ENCODE results near the gene SYT15. TPM values are rescaled to one million over a fixed set of nuclear protein-coding genes. Genes with fewer than 3 reads are reported as not detected.

SYT15 gene
- polyA plus RNA-seq, 1 of the 3 experiments (the other 2 are of a cell fraction): 0.07 TPM

DNA sequence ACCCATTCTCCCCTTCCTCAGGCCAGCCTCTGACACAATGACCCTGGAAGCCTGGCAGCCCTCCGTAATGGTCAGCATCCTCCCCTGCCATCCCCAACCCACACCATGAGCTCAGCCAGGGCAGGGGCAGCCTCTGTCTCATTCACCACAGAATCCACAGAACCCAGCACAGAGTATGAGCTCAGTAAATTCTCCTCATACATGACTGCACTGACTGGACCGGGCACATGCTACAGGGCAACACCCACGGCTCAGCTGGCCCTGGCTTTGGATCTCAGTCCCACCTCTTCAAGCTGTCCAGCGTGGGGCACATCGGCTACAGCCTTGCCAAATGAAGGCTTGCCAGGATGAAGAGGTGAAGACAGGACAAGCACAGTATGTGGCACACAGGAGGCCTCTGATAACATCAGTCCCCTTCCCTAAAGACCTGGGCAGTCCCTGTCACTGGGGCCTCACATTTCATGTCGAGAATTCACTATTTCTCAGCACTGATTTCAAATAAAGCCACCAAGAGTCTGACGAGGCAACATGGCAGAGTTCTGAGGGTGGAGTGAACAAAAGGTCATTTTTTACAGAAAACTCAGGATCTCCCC, 30.3 kb upstream of the SYT15 start:
- H4K20me1 ChIP-seq (ENCODE audit: insufficient read depth): no peaks in the 10 kb centered on the region
- no peaks in the 10 kb centered on the region for H3K79me2 ChIP-seq (ENCODE audit: insufficient read depth)
- peaks cover 0 to 5% of the 10 kb centered on the region in 2 experiments; a peak in 1 of 4 replicates for H3K4me1 ChIP-seq (ENCODE audit: control insufficient read depth in 1 of 2, insufficient read depth in 2 of 2, low read depth in 1 of 2, low read length in 1 of 2)
- no peak overlapping the region for H2AFZ ChIP-seq (ENCODE audit: low read depth)
- no peak overlapping the region for H3K27ac ChIP-seq (ENCODE audit: low read depth in 2 of 2, low read length in 1 of 2)
- no peaks in the 10 kb centered on the region for H3K27me3 ChIP-seq (ENCODE audit: insufficient read depth)
- H3F3A ChIP-seq (replicated peaks; ENCODE audit: insufficient read depth): no peaks in the 10 kb centered on the region
- TF ChIP-seq FOXJ3 (CRISPR knock-in tag; IDR thresholded peaks at IDR 0.05) (no peak), FOXM1 (IDR thresholded peaks at IDR 0.05; ENCODE audit: low read depth) (no peak), NFIC (IDR thresholded peaks at IDR 0.05; ENCODE audit: borderline replicate concordance) (no peak), JUND (IDR thresholded peaks at IDR 0.05) (no peak), SIN3A (IDR thresholded peaks at IDR 0.05; ENCODE audit: borderline replicate concordance, low read depth, low read length) (no peak), YY1 (IDR thresholded peaks at IDR 0.05; ENCODE audit: low read depth) (no peak), SMC3 (IDR thresholded peaks at IDR 0.05; ENCODE audit: low read depth, low read length) (no peak)
- TF ChIP-seq, protein P1, sequence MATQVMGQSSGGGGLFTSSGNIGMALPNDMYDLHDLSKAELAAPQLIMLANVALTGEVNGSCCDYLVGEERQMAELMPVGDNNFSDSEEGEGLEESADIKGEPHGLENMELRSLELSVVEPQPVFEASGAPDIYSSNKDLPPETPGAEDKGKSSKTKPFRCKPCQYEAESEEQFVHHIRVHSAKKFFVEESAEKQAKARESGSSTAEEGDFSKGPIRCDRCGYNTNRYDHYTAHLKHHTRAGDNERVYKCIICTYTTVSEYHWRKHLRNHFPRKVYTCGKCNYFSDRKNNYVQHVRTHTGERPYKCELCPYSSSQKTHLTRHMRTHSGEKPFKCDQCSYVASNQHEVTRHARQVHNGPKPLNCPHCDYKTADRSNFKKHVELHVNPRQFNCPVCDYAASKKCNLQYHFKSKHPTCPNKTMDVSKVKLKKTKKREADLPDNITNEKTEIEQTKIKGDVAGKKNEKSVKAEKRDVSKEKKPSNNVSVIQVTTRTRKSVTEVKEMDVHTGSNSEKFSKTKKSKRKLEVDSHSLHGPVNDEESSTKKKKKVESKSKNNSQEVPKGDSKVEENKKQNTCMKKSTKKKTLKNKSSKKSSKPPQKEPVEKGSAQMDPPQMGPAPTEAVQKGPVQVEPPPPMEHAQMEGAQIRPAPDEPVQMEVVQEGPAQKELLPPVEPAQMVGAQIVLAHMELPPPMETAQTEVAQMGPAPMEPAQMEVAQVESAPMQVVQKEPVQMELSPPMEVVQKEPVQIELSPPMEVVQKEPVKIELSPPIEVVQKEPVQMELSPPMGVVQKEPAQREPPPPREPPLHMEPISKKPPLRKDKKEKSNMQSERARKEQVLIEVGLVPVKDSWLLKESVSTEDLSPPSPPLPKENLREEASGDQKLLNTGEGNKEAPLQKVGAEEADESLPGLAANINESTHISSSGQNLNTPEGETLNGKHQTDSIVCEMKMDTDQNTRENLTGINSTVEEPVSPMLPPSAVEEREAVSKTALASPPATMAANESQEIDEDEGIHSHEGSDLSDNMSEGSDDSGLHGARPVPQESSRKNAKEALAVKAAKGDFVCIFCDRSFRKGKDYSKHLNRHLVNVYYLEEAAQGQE (IDR thresholded peaks at IDR 0.05; ENCODE audit: low read depth, low read length): no peak
- TF ChIP-seq, protein P2, sequence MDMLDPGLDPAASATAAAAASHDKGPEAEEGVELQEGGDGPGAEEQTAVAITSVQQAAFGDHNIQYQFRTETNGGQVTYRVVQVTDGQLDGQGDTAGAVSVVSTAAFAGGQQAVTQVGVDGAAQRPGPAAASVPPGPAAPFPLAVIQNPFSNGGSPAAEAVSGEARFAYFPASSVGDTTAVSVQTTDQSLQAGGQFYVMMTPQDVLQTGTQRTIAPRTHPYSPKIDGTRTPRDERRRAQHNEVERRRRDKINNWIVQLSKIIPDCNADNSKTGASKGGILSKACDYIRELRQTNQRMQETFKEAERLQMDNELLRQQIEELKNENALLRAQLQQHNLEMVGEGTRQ (IDR thresholded peaks at IDR 0.05; ENCODE audit: borderline replicate concordance, low read depth, low read length): no peak
- TF ChIP-seq, protein P3, sequence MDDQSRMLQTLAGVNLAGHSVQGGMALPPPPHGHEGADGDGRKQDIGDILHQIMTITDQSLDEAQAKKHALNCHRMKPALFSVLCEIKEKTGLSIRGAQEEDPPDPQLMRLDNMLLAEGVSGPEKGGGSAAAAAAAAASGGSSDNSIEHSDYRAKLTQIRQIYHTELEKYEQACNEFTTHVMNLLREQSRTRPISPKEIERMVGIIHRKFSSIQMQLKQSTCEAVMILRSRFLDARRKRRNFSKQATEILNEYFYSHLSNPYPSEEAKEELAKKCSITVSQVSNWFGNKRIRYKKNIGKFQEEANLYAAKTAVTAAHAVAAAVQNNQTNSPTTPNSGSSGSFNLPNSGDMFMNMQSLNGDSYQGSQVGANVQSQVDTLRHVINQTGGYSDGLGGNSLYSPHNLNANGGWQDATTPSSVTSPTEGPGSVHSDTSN (IDR thresholded peaks at IDR 0.05): no peak
- no peak for DNase-seq
- no peak overlapping the region for H3K9ac ChIP-seq
- H3K9me2 ChIP-seq: no peaks in the 10 kb centered on the region
- ChIA-PET CTCF (interaction anchor here (1.5 kb wide), 1 partner anchor 8 kb away, joined by 5 read pairs; no protein-coding TSS in a partner anchor), POLR2A (no interaction called here)
- no peaks in the 10 kb centered on the region for H3K36me3 ChIP-seq (replicated peaks in 1 of 2; ENCODE audit: control insufficient read depth in 1 of 2, insufficient read depth in 2 of 2, low read length in 1 of 2)
- no peak overlapping the region for H3K4me2 ChIP-seq
- H3K9me3 ChIP-seq: no peaks in the 10 kb centered on the region
- 54% methylated on average over 7 of the region's 7 CpGs for WGBS (ENCODE audit: low lambda C conversion rate)
- H3K4me3 ChIP-seq (ENCODE audit: low read depth in 2 of 2, low read length in 1 of 2): no peak overlapping the region
